Anterior cingulate cortex (tissue), 58 donors: Measurements from ENCODE around the gene TUBB4A.

Experiments used
- DNase-seq, 58 donors: peaks; one replicate each; lab custom pipeline; 2025; lab: John Stamatoyannopoulos, UW

The TUBB4A gene

DNA sequence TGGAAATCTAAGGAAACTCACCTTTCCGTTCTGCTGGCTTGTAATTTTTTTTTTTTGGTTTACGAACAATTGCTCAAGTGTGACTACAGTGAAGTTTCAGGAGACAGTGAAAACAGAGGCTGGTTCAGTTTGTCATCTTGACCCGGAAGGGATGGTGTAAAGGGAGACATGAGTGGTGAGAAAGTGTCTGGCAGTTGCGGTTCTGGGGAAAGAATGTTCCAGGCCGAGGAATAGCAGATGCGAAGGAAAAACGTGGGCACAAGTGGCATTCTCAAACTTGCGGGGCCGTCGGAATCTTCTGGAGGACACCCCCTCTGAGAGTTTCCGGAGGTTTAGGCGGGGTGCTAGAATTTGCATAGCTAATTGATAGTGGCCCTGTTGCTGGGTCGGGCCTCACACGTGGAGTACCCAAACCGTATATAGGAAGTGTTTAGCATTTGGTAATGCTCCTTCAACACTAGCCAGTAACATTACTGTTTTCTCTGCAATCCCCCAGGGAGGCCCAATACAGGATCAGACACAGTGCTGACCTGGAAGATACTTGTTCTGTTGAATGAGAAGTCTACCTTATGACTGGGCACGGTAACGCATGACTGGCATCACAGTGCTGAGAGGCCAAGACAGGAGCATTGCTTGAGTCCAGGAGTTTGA, 25.9 kb upstream of the TUBB4A start:
- DNase-seq: no peak

DNA sequence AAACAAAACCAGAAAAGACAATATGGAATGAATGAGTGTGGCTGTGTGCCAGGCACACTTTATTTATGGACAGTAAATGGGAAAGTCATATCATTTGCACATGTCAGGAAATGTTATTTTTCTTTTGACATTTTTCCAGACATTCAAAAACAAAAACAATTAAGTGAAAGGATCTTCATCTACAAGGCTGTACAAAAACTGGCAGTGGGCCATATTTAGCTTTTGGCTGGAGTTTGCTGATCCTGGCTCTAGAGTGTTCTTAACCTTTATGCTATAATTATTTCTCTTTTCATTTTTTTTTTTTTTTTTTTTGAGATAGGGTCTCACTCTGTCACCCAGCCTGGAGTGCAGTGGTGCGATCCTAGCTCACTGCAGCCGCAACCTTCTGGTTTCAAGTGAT, 22.2 kb upstream of the TUBB4A start:
- DNase-seq: peak in 1 of 58 donors; percentile 37

DNA sequence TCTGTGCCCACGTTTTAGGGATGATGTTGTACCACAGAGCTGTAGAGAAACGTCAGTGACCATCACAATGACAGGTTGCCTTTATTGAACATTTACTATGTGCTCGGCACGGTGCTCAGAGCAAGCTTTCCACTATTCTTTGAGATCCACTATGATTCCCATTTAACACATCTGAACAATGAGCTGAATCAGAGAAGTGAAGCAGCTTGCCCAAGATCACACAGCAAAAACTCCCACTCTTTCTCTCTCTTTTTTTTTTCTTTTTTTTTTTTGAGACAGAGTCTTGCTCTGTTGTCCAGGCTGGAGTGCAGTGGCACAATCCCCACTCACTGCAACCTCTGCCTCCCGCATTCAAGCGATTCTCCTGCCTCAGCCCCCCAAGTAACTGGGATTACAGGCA, 20.6 kb upstream of the TUBB4A start:
- no peak for DNase-seq

DNA sequence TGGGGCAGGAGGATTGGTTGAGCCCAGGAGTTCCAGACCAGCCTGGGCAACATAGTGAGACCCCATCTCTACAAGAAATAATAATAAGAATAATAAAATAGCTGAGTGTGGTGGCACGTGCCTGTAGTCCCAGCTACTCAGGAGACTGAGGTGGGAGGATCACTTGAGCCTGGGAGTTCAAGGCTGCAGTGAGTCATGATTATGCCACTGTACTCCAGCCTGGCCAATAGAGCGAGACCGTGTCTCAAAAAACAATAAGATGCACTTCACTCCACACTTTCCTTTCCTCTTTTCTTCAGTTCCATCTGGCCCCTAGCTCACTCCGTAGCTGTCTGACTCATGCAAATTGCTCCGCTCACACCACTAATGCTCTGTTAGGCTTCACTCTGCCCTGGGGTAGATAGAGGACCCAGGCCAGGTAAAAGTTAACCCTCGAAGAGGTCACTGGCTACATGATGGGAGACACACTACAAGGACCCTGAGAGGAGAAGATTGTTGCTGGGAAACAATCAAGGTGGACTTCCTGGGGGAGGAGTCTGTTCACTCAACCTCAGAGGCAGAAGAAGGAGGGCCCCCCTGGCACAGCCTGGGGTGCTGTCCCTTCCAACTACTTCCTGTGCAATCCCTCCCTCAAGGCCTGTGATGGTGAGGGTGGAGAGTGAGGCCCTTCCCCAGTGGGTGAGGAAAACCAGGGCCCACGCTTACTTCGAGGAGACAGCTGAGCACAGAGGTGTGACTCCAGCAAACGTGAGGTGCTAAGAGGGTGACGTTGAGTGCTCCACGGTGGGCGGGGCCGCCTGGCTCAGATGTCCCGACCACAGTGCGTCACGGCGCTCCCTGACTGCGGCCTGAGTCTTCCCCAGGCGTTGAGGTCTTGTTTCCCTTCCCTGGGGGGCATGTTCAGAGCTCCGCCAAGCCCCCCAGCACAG, 19.9 kb upstream of the TUBB4A start:
- DNase-seq: no peak

DNA sequence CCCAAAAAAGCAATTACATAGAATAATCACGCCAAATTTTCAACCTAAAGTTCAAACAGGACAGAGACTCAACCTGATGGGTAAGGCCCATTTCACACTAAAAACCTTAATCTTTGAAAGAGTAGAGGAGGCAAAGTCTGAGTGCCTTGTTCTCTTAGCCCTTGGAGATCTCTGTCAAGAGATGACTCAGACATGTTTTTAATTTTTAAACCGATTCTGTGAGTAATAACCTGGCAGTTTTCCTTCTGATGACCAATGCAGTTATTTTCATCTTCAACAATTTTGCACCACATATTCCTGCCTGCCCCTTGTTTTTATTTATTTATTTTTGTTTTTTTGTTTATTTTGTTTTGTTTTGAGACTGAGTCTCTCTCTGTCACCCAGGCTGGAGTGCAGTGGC, 17.2 kb upstream of the TUBB4A start:
- no peak for DNase-seq

DNA sequence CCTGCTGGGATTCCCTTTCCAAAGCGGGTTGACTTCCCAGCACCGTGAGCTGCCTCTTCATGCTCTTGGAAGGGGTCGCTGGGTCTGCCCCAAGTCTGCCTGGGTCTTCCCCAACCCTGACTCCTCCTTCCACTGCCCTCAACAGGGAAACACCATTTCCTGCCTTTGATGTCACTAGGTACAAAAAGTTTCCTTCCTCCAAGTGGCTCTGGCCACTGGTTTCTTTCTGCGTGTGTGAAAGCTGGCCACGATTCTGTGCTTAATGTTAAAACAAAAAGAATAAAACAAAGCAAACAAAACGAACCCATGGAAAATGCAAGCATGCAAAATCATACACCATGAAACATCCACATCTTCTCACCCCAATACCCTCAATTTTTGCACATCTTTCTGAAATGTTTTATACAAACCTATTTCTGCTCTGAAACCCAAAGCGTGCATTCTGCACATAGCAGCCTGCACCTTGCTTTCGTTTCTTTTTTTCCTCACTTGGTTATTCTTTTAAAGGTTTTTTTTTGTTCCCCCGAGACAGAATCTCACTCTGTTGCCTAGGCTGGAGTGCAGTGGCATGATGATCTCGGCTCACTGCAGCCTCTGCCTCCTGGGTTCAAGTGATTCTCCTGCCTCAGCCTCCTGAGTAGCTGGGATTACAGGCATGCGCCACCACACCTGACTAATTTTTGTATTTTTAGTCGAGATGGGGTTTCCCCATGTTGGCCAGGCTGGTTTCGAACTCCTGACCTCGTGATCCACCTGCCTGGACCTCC, 16.2 kb upstream of the TUBB4A start:
- no peak for DNase-seq

DNA sequence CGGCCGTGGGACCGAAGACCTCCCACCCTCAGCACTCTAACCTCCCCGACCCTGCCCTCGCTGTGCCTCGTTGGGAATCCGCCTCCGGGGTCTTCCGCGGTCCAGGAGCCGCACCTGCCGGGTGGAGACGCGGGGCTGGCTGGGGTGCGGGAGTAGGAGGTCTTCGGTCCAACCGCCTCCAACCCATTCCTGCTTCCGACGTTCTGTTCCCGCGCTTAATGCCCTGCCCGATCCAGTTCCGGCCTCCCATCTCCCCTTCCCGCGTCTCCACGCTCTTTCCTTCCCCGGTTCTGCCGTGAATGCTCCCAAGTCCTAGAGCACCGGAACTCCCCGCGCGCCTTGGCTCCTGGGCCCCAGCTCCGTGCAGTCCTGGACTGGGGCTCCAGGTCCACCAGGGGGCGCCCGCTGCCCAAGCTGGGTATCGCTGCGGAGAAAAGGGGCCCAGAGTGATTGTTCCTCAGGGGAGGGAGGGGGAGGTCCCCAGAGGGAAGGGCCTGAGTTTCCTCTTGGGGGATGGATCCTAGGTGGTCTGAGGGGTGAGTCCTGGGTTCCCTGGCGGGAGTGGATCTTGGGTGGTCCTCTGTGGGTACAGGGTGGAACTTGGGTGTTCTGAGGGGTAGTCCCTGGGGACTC, 14.7 kb upstream of the TUBB4A start:
- peak in 57 of 58 donors; percentile 25 to 94 (median 81) for DNase-seq

DNA sequence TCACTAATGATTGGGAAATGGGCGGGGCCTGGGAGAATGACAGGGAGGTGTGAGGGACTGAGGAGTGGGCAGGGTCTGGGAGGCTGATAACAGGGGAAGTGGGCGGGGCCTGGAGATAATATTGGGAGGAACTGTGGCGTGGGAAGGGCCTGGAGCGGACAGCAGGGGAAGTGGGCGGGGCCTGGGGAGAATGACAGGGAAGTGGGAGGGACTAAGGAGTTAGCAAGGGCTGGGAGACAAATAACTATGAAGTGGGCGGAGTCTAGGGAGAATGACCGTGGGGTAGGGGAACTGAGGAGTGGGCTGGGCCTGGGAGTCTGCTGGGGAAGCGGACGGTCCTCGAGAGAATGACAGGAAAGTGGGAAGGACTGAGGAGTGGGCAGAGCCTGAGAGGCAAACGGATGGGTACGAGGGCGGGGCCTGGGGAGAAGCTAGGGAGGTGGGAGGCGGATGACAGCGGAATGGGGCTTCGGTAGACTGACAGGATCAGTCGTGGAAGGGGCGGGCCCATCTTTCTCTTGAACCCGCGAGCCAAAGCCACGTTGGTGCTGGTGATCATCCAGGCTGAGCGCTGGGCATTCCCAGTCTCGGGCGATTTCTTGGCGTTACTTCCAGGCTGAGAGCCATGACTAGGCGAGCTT, 14.0 kb upstream of the TUBB4A start:
- DNase-seq: peak; percentile 49 to 97 (median 89)

DNA sequence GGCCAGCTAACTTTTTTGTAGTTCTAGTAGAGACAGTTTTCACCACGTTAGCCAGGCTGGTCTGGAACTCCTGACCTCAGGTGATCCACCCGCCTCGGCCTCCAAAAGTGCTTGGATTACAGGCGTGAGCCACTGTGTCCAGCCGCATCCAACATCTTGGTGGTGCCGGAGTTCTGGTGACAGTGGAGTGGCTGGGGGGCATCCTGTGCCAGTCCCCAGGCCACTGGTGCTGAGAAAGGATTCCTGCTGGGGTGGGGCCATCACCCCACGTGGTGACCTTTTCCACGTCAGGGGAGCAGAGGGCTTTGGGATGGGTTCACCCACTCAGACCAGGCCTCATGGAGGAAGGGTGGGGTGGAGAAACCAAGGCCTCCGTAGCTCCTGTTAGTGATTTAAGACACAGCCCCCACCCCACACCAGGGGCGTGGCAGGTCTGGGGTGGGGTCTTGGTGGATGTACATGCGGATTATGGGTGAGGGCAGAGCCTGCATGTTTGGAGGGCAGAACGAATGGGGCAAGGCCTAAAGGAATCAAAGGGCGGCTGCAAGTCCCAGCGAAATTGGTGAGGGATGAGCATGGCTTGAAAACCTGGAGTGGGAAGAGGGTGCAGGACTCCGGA, 12.9 kb upstream of the TUBB4A start:
- no peak for DNase-seq

DNA sequence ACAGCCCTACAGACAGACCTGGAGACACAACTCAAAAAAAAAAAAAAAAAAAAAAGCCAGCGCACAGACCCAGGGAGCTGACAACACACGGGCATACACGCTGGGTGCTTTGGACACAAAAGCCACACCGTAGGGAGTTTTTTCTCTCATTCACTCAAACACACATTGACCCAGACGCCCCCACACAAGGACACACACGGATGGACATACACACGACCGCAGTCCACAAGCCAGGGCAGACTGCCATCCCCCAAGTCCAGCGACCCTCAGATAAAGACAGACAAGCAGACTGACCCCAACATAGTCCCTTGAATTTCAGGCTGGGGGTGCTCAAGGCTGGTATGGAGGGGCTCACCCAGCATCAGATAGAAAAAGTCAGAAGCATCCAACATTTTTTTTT, 12.0 kb upstream of the TUBB4A start:
- DNase-seq: no peak

DNA sequence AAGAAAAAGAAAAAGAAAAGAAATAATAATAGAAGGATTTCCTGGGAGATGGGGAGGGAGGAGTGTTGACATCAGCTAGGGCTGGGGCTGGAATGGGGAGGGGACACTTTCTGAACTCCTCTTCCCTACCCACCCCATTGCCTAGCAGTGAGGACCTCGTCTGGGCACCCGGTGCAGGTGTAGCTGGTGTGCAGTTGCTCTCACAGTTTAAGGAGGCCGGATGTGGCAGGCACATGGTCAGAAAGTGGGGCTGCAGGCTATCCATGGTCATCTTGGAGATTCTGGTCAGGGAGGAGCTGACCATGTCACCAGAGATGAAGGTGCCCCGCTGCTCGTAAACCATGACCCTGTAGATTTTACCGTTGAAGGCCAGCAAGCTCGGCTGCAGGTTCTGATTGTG, 8.5 kb upstream of the TUBB4A start:
- no peak for DNase-seq

DNA sequence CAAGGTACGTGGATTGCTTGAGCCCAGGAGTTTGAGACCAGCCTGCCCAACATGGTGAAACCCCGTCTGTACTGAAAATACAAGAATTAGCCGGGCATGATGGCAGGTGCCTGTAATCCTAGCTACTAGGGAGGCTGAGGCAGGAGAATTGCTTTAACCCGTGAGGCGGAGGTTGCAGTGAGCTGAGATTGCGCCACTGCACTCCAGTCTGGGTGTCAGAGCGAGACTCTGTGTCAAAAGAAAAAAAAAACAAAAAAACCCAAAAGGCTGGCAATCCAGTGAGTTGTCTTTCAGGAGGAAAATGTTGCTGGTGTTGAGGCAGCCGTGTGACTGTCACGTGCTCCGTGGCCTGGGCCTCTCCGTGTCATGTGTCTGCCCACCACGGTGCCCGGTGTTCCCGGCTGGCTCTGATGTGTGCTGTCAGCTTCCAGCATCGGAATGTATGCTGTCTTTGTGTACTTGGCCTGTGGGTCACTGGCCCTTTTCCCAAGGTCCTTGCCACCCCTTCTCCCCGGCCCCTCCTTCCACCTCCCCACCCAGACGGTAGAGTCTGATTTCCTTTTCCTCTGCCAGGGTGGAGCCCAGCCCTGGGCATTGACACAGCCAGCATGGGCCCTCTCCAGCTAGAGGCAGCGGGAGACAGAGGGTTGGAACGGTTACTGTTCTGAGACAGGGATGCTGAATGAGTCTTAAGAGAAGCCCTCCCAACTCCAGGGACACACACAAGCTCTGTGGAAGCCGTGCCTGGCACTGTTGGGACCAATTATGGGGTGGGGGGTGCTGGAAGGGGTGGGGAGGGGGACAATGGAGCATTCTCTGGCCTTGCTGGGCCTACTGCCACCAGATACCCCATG, 7.2 kb upstream of the TUBB4A start:
- DNase-seq: peak in 57 of 58 donors; percentile 41 to 100 (median 89)

DNA sequence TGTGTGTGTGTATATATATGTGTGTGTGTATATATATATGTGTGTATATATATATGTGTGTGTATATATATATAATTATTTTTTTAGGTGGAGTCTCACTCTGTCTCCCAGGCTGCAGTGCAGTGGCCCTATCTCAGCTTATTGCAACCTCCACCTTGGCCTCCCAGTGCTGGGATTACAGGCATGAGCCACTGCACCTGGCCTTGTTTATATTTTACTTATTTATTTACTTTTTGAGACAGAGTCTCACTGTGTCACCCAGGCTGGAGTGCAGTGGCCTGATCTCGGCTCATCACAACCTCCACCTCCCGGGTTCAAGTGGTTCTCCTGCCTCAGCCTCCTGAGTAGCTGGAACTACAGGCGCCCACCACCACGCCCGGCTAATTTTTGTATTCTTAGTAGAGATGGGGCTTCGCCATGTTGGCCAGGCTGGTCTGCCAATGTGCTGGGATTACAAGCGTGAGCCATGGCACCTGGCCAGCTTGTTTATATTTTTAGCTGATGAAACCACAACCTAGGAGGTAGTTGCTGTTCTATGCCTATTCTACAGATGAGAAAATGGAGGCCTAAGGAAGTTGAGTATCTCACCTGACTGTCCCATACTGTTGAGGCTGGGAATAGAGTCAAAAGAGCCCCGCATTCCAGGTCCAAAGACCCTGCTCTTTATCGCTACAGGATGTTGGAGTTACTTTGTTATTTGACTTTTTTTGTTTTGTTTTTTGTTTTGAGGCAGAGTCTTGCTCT, 6.1 kb upstream of the TUBB4A start:
- DNase-seq: peak in 1 of 58 donors; percentile 40

DNA sequence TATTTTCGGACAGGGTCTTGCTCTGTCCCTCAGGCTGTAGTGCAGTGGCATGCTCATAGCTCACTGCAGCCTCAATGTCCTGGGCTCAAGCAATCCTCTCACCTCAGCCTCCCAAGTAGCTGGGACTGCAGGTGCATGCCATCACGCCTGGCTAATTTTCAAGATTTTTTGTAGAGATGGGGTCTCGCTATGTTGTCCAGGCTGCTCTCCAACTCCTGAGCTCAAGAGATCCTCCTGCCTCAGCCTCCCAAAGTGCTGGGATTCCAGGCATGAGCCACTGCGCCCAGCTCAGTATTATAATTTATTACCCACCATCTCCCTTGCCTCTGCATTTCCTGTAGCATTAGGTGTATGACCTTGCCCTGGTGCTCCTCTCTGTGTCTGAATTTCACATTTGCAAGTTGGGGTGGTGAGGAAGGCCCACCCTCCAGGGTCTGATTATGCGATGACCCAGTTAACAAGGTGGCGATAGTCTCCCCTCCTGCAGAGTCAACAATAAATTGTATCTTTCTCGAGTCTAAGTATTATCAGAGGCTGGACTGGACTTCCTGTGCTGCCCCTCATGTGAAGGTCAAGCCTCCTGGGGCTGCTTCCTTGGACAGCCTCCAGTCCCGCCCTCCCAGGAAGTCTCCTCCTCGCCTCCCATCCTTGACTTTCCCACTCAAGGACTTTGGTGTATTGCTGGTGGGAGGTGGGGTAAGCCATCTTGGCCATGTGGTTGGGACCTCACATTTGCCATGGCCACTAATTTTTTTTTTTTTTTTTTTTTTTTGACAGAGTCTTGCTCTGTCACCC, 1.5 kb upstream of the TUBB4A start:
- no peak for DNase-seq

DNA sequence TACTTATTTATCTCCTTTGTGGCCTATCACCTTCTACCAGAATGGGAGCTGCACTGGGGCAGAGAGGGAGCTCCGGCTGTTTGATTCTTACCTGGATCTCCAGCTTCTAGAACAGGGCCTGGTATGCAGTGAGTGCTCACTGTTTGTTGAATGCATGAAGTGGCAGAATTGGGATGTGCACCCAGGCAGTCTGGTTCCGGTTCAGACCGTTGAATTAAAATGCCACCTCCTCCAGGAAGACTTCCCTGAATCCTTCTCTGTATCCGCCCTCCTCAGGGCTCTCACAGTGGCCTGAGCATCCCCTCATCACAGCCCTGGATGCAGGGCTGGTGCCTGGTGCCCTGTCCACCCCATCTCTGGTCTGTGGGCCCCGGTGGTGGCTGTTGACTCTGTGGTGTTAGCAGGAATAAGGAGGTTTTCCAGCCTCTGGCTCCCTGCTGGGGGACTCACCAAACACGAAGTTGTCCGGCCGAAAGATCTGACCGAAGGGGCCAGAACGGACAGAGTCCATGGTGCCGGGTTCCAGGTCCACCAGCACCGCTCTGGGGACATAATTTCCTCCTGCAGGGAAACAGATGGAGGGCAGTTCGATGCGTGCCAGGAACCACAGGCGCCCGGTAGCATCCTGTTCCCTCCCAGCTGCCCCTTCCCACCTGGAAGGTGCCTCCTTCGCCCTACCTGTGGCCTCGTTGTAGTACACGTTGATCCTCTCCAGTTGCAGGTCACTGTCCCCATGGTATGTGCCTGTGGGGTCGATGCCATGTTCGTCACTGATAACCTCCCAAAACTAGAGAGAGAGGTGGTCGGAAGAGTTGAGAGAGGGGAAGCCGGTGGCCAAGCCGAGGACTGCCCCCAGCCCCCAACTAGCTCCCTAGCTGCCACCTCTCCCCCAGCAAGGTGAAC, 1.0 kb downstream of the TUBB4A start:
- DNase-seq: peak in 1 of 58 donors; percentile 33
